Spleen (tissue), 11 donors: ENCODE results near the gene SORCS1. TPM values are rescaled to one million over a fixed set of nuclear protein-coding genes. Genes with fewer than 3 reads are reported as not detected.

ENCODE experiments used
- DNase-seq: peaks from one replicate; pipeline ENCODE4 v3.0.0-alpha.2; 2020
- H3K27ac ChIP-seq, 8 donors: fragments of 200-600 bp; sonication (generic) in 7 of 8; 1 replicate in 4 of 8; 2 replicates in 4 of 8; pipeline versions ENCODE4 v1.5.0 to v1.8.0; 2016 to 2021; ENCODE audit warnings: inconsistent platforms in 4 of 8, mild to moderate bottlenecking in 4 of 8, moderate library complexity in 1 of 8
- H3K27me3 ChIP-seq, 7 donors: fragments of 200-600 bp; sonication (generic) in 6 of 7; replicated peaks in 1 of 7; 1 replicate in 4 of 7; 2 replicates in 3 of 7; pipeline versions ENCODE4 v1.5.0 to v1.8.0; 2016 to 2021; ENCODE audit warnings: inconsistent platforms in 3 of 7, mild to moderate bottlenecking in 1 of 7
- H3K36me3 ChIP-seq, 6 donors: fragments of 200-600 bp; sonication (generic) in 5 of 6; 1 replicate in 4 of 6; 2 replicates in 2 of 6; pipeline versions ENCODE4 v1.5.0 to v1.8.0; 2016 to 2021; ENCODE audit warnings: inconsistent platforms in 2 of 6
- H3K4me1 ChIP-seq, 6 donors: fragments of 200-600 bp; sonication (generic) in 5 of 6; 1 replicate in 3 of 6; 2 replicates in 3 of 6; pipeline versions ENCODE4 v1.5.0 to v1.8.0; 2016 to 2021; ENCODE audit warnings: inconsistent platforms in 3 of 6
- H3K4me3 ChIP-seq, 8 donors: fragments of 200-600 bp; sonication (generic) in 7 of 8; 1 replicate in 4 of 8; 2 replicates in 4 of 8; pipeline versions ENCODE4 v1.5.0 to v1.8.0; 2016 to 2021; ENCODE audit warnings: inconsistent platforms in 4 of 8, mild to moderate bottlenecking in 4 of 8, moderate library complexity in 2 of 8
- H3K9me3 ChIP-seq, 8 donors: fragments of 200-600 bp; sonication (generic) in 7 of 8; 1 replicate in 4 of 8; 2 replicates in 4 of 8; pipeline versions ENCODE4 v1.5.0 to v1.8.0; 2016 to 2021; ENCODE audit warnings: inconsistent platforms in 4 of 8
- POLR2A ChIP-seq, 3 donors: fragments of 450-650 bp; IDR thresholded peaks; one replicate each; pipeline ENCODE4 v1.5.1; 2017; ENCODE audit warnings: antibody characterized with exemption in 3 of 3, mild to moderate bottlenecking in 1 of 3
- POLR2AphosphoS5 ChIP-seq, 3 donors: sonication (generic); formaldehyde crosslinking; IDR thresholded peaks; one replicate each; pipeline ENCODE4 v1.5.1; 2017; ENCODE audit warnings: antibody characterized with exemption in 3 of 3
- WGBS, 5 donors: extraction: QIAGEN DNeasy Blood & Tissue Kit in 3 of 5; methylation state at CpG; one replicate each; pipeline versions ENCODE4 v1.1.5 to v1.1.7; 2013 to 2018; 5-methylcytosine and 5-hydroxymethylcytosine counted together
- intact Hi-C: fragments of 100-400 bp; cut with DNase I; formaldehyde crosslinking; loops from one replicate; pipeline ENCODE4 v1.15.0; 2023; ENCODE audit warnings: low total_unique reads
- polyA plus RNA-seq, 3 donors: library from polyadenylated mRNA; stranded (reverse); fragments of 200-250 nt; gene quantifications; one replicate each; pipeline ENCODE4 v1.2.1, GENCODE V29; 2013
- total RNA-seq, 7 donors: library from RNA; depleted of rRNA in 3 of 7; stranded (reverse); fragments of >200 nt in 3 of 7; fragmentation: NEBNext Ultra II Directional in 4 of 7; extraction: Animal tissue kit (Norgen Biotek cat#: 25700) in 4 of 7; gene quantifications; one replicate each; pipeline versions ENCODE4 v1.1.0 to v1.2.1, GENCODE V29; 2016 to 2021
- TF ChIP-seq, protein P1 (sequence below), 11 experiments: fragments of 200-600 bp in 7 of 11; fragments of 450-650 bp in 4 of 11; sonication (generic) in 4 of 11; IDR thresholded peaks in 8 of 11; conservative IDR thresholded peaks in 3 of 11; 1 replicate in 7 of 11; 2 replicates in 4 of 11; pipeline versions ENCODE4 v1.4.0 to v1.8.0; 2016 to 2021; ENCODE audit warnings: antibody characterized with exemption in 11 of 11, inconsistent platforms in 4 of 11, mild to moderate bottlenecking in 1 of 11
- donor health status: healthy with polysubstance abuse.
- donor health status: DM: no; HTN: no; CAD: no; lungs with moderate emphysema.
- donor health status: DM: no; HTN: no; CAD: no.
- donor health status: Bipolar disorder and iron deficiency.
- donor health status: healthy.
- donor health status: DM: no; HTN: no; CAD: no.
- donor health status: DM: yes; HTN: yes; CAD: no.

Gene SORCS1
- total and polyA plus RNA-seq, 10 donors, result 0.67 to 2.7 (median 1.6) TPM

DNA sequence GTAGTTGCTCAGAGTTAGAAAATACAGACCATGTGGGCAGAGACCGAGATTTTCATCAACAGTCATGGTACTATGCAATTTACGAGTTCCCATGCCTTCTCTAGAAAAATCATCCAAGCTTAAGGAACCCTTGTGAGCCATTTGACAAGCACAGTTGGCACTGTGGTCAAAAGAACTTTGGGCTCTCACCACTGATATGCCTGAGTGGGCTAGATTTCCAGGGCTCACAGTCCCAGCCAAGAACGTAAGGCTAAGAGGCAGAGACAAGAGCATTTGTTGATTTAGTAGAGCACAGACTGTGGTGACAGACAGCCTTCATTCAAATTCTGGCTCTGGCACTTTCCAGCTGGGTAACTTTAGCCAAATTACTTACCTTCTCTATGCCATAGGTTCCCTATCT is 407.0 kb downstream of the SORCS1 start:
- peaks cover 0 to 19% (median 8%) of the 10 kb centered on the region in 8 donors for H3K9me3 ChIP-seq
- WGBS, 5 donors, result 68 to 87% (median 75%) methylated on average over 3 of the region's 3 CpGs
- TF ChIP-seq, protein P1, sequence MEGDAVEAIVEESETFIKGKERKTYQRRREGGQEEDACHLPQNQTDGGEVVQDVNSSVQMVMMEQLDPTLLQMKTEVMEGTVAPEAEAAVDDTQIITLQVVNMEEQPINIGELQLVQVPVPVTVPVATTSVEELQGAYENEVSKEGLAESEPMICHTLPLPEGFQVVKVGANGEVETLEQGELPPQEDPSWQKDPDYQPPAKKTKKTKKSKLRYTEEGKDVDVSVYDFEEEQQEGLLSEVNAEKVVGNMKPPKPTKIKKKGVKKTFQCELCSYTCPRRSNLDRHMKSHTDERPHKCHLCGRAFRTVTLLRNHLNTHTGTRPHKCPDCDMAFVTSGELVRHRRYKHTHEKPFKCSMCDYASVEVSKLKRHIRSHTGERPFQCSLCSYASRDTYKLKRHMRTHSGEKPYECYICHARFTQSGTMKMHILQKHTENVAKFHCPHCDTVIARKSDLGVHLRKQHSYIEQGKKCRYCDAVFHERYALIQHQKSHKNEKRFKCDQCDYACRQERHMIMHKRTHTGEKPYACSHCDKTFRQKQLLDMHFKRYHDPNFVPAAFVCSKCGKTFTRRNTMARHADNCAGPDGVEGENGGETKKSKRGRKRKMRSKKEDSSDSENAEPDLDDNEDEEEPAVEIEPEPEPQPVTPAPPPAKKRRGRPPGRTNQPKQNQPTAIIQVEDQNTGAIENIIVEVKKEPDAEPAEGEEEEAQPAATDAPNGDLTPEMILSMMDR (IDR thresholded peaks at IDR 0.05 in 8 of 11, conservative IDR thresholded peaks at IDR 0.05 in 3 of 11), result no peak
- no peak for TF ChIP-seq POLR2A (IDR thresholded peaks at IDR 0.05)
- H3K27ac ChIP-seq, result no peak overlapping the region
- intact Hi-C loops, result no loop called here
- H3K27me3 ChIP-seq, result no peaks in the 10 kb centered on the region
- DNase-seq, result no peak
- H3K4me1 ChIP-seq, result no peaks in the 10 kb centered on the region
- no peaks in the 10 kb centered on the region for H3K36me3 ChIP-seq
- H3K4me3 ChIP-seq, result no peak overlapping the region

DNA sequence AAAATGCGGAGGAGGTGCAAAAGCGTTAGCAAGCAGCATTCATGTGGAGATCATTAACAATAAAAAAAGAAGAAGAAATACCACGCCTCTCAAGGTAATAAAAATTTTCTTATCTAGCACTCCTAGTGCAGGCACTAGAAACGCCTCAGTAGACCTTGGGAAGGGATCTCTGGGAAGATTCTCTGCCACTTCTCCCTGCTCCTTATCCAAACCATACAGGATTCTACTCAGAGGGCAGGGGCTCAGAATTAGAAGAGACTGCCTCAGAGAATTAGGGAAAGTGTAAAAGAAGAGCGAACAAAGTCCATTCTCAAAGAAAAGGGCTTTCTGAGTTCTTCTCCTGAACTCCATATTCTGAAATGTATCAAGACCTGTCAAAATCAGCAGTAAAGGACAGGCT is 413.4 kb downstream of the SORCS1 start:
- WGBS, 5 donors, result 81 to 90% (median 84%) methylated on average over 4 to 5 of the region's 5 CpGs
- Histone ChIP-seq H3K9me3 (peaks cover 0 to 7% (median under 1%) of the 10 kb centered on the region in 8 donors), H3K4me1 (no peaks in the 10 kb centered on the region), H3K27me3 (no peaks in the 10 kb centered on the region), H3K36me3 (no peaks in the 10 kb centered on the region), H3K4me3 (no peak overlapping the region), H3K27ac (no peak overlapping the region)
- no peak for TF ChIP-seq POLR2AphosphoS5 (IDR thresholded peaks at IDR 0.05)
- no peak for TF ChIP-seq POLR2A (IDR thresholded peaks at IDR 0.05)
- TF ChIP-seq, protein P1 (IDR thresholded peaks at IDR 0.05 in 8 of 11, conservative IDR thresholded peaks at IDR 0.05 in 3 of 11), result no peak
- DNase-seq, result no peak
- intact Hi-C loops, result no loop called here

DNA sequence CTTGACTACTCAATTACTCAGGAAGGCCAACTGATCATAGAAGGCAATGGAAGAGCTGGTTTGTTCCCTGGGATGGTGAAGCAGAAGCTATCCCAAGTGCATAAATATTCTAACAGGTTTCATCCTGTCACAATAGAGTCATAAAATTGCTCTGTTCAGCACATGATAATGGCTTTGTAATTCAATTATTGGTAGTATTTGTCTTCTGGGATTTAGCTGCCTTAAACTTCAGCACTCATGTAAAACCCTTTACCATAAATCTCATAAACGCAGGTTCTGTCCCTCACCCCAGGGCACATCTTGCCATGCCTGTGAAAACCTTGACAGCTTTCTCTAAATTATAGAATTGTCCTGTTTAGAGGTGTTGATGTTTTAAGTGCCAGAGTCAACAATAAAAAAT is 417.6 kb downstream of the SORCS1 start:
- Histone ChIP-seq H3K4me1 (no peaks in the 10 kb centered on the region), H3K36me3 (no peaks in the 10 kb centered on the region), H3K27me3 (no peaks in the 10 kb centered on the region), H3K27ac (no peak overlapping the region), H3K4me3 (no peak overlapping the region), H3K9me3 (no peaks in the 10 kb centered on the region)
- intact Hi-C loops, result no loop called here
- no peak for DNase-seq
- 79 to 95% (median 90%) methylated on average over 1 of the region's 1 CpG for WGBS, 5 donors
- TF ChIP-seq, protein P1 (IDR thresholded peaks at IDR 0.05 in 8 of 11, conservative IDR thresholded peaks at IDR 0.05 in 3 of 11), result no peak
- no peak for TF ChIP-seq POLR2AphosphoS5 (IDR thresholded peaks at IDR 0.05)
- no peak for TF ChIP-seq POLR2A (IDR thresholded peaks at IDR 0.05)

DNA sequence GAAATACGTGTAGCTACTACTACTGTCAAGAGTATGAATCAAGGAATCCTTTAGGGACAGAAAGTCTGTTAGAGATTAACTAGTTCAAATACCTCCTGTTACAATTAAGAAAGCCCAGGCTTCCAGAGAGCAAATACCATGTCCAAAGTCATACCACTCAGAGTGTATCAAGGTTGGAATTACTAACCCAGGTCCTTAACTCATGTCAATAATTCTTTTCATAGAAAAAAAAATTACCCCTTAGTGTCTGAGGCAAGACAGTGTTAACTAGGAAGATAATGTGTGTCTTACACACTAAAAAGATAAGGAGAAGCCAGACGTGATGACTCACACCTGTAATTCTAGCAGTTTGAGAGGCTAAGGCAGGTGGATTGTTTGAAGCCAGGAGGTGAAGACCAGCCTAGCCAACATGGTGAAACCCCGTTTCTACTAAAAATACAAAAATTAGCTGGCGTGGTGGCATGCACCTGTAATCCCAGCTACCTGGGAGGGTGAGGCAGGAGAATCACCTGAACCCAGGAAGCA is 423.4 kb downstream of the SORCS1 start:
- TF ChIP-seq, protein P1 (IDR thresholded peaks at IDR 0.05 in 8 of 11, conservative IDR thresholded peaks at IDR 0.05 in 3 of 11), result no peak
- TF ChIP-seq POLR2A (IDR thresholded peaks at IDR 0.05) (no peak), POLR2AphosphoS5 (IDR thresholded peaks at IDR 0.05) (no peak)
- intact Hi-C loops, result no loop called here
- no peaks in the 10 kb centered on the region for H3K4me1 ChIP-seq
- H3K4me3 ChIP-seq, result no peak overlapping the region
- 75 to 91% (median 82%) methylated on average over 4 of the region's 4 CpGs for WGBS, 5 donors
- no peaks in the 10 kb centered on the region for H3K27me3 ChIP-seq
- no peak overlapping the region for H3K27ac ChIP-seq
- no peaks in the 10 kb centered on the region for H3K36me3 ChIP-seq
- DNase-seq, result no peak
- no peaks in the 10 kb centered on the region for H3K9me3 ChIP-seq
